Measurements from ENCODE around the gene GUCD1.
A peak's percentile ranks its signal among the peaks of the same experiment; 100 is the strongest.

The GUCD1 gene

GRCh38 chr22:24591286-24591830, 36.4 kb upstream of the GUCD1 start:
- DNase-seq (ENCODE audit: low read depth), result no peak
- H3K4me3 ChIP-seq (ENCODE audit: low read depth, low read length), result no peak overlapping the region

GRCh38 chr22:24590596-24591173, 35.7 kb upstream of the GUCD1 start:
- no peak overlapping the region for H3K4me3 ChIP-seq (ENCODE audit: low read depth, low read length)
- DNase-seq (ENCODE audit: low read depth), result no peak

- DNase-seq (ENCODE audit: low read depth), result no peak
- no peak overlapping the region for H3K4me3 ChIP-seq (ENCODE audit: low read depth, low read length)
These were observed 34.6 kb upstream of the GUCD1 start for GRCh38 chr22:24589518-24590030.

GRCh38 chr22:24588757-24589481, 34.0 kb upstream of the GUCD1 start:
- no peak overlapping the region for H3K4me3 ChIP-seq (ENCODE audit: low read depth, low read length)
- DNase-seq (ENCODE audit: low read depth), result no peak

GRCh38 chr22:24588381-24588756, 33.4 kb upstream of the GUCD1 start:
- no peak overlapping the region for H3K4me3 ChIP-seq (ENCODE audit: low read depth, low read length)
- no peak for DNase-seq (ENCODE audit: low read depth)

- no peak for DNase-seq (ENCODE audit: low read depth)
- H3K4me3 ChIP-seq (ENCODE audit: low read depth, low read length), result no peak overlapping the region
These were observed 33.0 kb upstream of the GUCD1 start for GRCh38 chr22:24587948-24588347.

- H3K4me3 ChIP-seq (ENCODE audit: low read depth, low read length), result no peak overlapping the region
- no peak for DNase-seq (ENCODE audit: low read depth)
These were observed 32.3 kb upstream of the GUCD1 start for GRCh38 chr22:24587251-24587650.

GRCh38 chr22:24585927-24586546, 31.1 kb upstream of the GUCD1 start:
- no peak overlapping the region for H3K4me3 ChIP-seq (ENCODE audit: low read depth, low read length)
- DNase-seq (ENCODE audit: low read depth), result no peak

- DNase-seq (ENCODE audit: low read depth), result no peak
- H3K4me3 ChIP-seq (ENCODE audit: low read depth, low read length), result no peak overlapping the region
These were observed 30.5 kb upstream of the GUCD1 start for GRCh38 chr22:24585461-24585860.

GRCh38 chr22:24584871-24585411, 30.0 kb upstream of the GUCD1 start:
- no peak overlapping the region for H3K4me3 ChIP-seq (ENCODE audit: low read depth, low read length)
- no peak for DNase-seq (ENCODE audit: low read depth)

GRCh38 chr22:24584166-24584790, 29.3 kb upstream of the GUCD1 start:
- H3K4me3 ChIP-seq (ENCODE audit: low read depth, low read length), result no peak overlapping the region
- no peak for DNase-seq (ENCODE audit: low read depth)

GRCh38 chr22:24583221-24584165, 28.6 kb upstream of the GUCD1 start:
- no peak for DNase-seq (ENCODE audit: low read depth)
- no peak overlapping the region for H3K4me3 ChIP-seq (ENCODE audit: low read depth, low read length)

- no peak for DNase-seq (ENCODE audit: low read depth)
These were observed 27.3 kb upstream of the GUCD1 start for GRCh38 chr22:24582056-24582814.

GRCh38 chr22:24580276-24580675, 25.3 kb upstream of the GUCD1 start:
- DNase-seq (ENCODE audit: low read depth), result peak; percentile 38
- no peak overlapping the region for H3K4me3 ChIP-seq (ENCODE audit: low read depth, low read length)

More at GRCh38 chr22:24582056-24582814, 27.3 kb upstream of the GUCD1 start:
- H3K4me3 ChIP-seq (ENCODE audit: low read depth, low read length), result no peak overlapping the region

GRCh38 chr22:24579258-24579601, 24.3 kb upstream of the GUCD1 start:
- no peak for DNase-seq (ENCODE audit: low read depth)
- H3K4me3 ChIP-seq (ENCODE audit: low read depth, low read length), result no peak overlapping the region

GRCh38 chr22:24578355-24579257, 23.7 kb upstream of the GUCD1 start:
- no peak overlapping the region for H3K4me3 ChIP-seq (ENCODE audit: low read depth, low read length)
- DNase-seq (ENCODE audit: low read depth), result no peak

- DNase-seq (ENCODE audit: low read depth), result no peak
- no peak overlapping the region for H3K4me3 ChIP-seq (ENCODE audit: low read depth, low read length)
These were observed 21.8 kb upstream of the GUCD1 start for GRCh38 chr22:24576778-24577177.

Measured in skeletal muscle cell (primary cell).